Nucleus accumbens (tissue), 56 donors: ENCODE data around the gene PAK2.
"Not testable (repeated sequence)": the region's sequence is repeated elsewhere in the genome, so short reads cannot be mapped to it uniquely, and the experiment has no call there.

ENCODE experiments used
- DNase-seq, 56 donors: peaks; one replicate each; lab custom pipeline; 2025; lab: John Stamatoyannopoulos, UW

PAK2 gene

GRCh38 chr3:196735751-196736150 is 3.9 kb upstream of the PAK2 start:
- DNase-seq, result no peak

DNA sequence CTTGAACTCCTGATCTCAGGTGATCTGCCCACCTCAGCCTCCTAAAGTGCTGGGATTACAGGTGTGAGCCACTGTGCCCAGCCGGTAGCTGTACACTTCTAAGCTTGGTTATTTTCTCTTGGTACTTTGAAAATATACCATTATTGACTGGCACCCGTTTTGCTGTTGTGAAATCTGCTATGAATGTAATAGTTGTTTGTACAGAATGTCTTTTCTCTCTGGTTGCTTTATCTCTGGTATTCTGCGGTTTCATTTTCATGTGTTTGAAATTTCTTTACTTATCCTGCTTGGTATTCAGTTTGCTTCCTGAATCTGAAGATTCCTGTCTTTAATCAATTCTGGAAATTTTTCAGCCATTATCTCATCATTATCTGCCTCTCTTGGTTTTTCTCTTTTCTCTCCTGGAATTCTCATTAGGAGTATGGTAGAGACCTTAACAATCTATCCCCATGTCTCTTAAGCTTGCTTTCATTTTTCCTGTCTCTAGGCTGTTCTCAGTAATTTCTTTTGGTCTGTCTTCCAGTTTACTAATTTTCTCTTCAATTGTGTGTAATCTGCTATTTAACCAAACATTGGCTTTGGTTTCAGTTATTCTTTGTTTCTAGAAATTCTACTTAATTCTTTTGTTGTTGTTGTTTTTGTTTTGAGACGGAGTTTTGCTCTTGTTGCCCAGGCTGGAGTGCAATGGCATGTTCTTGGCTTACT is 2.8 kb upstream of the PAK2 start:
- DNase-seq, result no peak

- no peak for DNase-seq
These were observed 2.0 kb upstream of the PAK2 start for GRCh38 chr3:196737655-196738054.

DNA sequence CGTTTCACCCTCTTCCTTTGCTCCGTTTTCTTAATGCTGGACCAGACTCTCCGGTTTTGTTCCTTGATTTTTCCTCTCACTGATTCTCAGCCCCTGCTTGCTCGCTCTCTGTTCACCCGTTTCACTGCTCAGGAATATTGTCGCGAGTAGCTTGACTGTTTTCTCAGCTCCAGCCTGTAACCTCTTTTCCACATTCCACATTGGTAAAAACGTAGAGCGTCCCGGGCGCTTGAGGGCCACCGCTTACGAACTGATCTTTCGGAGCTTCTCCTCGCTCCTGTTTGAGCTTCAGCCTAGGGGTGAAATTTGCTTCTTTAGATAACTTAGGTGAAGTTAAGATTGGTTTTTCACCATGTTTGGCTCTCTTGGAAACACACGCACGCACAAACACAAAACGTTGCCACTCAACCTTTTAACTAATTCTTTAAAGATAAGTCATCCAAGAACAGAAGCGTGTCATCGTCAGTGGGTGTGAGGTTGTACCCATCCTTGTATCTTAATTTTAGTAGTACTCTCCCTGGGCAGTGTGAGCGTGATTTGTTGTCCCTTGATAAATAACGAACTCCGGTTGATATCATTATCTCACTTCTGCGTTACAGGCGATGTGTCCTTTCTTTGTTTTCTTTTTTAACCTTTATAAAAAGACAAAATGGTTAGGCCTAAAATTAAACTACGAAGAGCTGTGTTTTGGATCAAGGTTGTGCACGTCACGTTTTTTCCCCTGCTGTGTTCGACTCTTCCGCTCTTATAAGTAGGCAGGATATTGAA is 1.0 kb downstream of the PAK2 start:
- DNase-seq, result peak in 22 of 56 donors; percentile 20 to 67 (median 48)

DNA sequence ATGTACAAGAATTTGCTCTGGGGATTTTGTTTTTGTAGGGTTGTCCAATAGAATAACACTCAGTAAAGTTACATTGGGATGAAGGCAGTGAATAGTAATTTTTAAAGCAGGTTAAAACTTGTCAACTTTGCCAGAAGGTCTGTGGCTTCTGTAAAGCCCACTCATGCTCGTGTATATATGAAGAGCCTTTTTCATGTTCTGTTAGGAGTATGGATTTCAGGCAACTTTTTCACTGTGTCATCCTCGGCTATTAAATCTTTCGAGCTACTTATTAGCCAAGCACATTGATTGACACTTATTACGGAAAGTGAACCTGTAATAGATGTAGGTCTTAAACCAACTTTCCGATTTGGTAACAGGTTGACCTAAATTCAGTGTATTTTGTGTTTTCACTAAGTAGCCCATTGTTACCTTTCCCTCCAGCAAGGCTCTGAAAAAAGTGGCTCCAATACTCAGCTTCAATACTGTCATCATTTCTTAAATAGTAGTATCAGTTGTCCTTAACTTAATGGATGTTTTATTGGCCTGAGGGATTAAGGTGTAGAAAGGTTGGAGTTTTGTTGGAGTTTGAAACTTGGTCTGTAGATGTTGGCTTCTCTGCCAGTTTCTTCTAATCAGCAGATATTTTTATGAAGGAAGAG is 1.7 kb downstream of the PAK2 start:
- DNase-seq, result no peak

DNA sequence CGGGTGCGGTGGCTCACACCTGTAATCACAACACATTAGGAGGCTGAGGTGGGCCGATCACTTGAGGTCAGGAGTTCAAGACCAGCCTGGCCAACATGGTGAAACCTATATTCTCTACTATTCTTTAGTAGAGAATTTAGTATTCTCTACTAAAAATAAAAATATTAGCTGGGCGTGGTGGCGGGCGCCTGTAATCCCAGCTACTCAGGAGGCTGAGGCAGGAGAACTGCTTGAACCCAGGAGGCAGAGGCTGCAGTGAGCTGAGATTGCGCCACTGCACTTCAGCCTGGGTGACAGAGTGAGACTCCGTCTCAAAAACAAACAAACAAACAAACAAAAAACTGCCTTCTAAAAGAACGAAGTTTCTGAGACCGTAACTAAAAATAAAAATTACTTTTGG is 3.9 kb downstream of the PAK2 start:
- not testable (repeated sequence) for DNase-seq

DNA sequence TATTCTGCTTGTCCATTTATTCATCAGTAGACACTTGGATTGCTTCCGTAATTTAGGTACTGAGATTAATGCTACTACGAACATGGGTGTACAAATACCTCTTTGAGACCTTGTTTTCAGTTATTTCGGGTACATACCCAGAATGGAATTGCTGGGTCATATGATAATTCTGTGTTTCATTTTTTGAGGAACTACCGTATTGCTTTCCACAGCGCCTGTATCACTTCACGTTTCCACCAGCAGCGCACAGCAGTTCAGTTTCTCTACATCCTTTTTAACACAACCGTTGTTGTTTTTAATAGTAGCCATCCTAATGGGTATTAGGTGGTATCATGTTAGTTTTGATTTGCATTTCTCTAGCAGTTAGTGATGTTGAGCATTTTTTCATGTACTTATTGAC is 9.5 kb downstream of the PAK2 start:
- no peak for DNase-seq

DNA sequence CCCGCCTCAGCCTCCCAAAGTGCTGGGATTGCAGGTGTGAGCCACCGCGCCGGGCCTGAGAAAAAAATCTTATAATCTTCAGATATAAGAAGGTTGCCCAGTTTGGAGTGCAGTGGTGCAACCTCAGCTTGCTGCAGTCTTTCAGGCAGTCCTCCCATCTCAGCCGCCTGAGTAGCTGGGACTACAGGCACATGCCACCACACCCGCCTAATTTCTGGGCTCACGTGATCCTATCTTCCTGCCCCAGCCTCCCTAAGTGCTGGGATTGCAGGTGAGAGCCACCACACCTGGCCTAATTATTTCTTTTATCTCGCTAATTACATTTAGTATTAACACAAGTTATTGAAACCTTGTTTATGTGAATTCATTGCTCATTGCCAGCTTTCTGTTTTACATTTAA is 13.5 kb downstream of the PAK2 start:
- DNase-seq, result no peak

DNA sequence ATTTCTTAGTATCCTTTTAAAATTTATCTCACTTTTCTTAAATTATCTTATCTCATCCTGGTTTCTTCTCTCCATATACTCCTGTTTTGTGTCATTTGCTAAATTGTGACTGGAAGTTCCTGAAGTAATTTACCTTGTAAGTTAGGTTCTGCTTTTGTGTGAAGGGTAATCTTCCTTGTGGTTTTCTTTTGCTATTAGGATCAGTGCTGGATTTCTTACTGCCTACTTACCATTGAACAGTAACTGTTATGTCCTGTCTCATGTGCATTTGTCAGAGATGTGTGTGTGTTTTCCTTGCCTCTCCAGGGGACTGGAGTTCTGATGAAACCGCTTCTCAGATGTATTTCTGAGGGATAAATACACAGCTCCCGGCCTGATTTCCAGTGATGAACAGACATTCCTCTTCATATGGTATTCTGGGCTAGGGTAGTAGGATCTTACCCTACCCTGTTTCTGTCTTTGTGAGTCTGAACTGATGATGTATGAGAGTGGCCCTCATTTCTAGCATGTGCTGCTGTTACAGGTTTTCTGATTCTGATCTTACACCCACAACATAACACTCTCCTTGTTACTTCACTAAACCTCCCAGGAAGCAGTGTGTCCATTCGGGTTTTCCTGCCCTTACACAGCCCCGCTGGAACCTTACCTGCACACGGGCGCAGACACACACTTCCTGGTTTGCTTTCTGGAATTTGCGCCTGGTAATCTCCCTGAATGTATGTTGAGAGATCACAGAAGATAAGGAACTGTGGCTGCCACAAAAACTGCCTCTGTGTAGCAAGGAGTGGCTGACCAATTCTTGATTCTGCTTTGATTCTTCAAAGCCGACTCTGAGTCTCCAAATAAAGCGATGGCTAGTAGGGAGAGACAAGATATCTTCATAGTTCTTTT is 14.7 kb downstream of the PAK2 start:
- DNase-seq, result no peak

DNA sequence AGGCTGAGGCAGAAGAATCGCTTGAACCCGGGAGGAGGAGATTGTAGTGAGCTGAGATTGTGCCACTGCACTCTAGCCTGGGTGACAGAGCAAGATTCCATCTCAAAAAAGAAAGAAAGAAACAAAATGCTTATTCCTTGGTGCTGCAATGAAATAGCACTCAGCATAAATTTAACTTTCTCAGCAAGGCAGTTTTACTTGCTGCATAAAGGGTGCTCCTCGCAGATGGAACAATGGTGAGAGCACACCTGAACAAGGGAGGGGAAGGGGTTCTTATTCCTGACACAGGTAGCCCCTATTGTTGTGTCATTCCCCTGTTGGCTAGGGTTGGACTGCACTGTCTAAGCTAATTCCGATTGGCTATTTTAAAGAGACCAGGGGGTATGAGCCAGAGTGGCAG is 17.1 kb downstream of the PAK2 start:
- DNase-seq, result no peak

GRCh38 chr3:196757876-196758739 is 18.5 kb downstream of the PAK2 start:
- DNase-seq, result peak in 1 of 56 donors; percentile 20

DNA sequence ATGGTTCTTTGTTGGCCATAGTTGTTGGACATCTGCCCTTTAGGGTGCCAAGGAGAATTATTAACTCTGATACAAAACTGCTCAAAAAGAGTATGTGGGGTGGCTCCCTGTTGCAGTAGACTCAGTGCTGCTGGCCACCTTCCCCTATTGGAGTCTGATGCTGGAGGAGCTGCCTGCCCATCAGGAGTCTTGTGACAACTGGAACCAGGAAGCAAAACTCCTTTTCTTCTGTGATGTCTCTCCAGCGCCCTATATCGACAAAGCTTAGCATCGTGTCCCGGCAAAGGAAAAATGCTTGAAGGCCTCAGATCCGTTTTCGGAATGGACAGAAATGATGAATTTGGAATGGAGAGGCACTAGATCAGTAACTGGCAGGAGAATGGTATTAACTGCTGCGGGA is 23.5 kb downstream of the PAK2 start:
- peak in 12 of 56 donors; percentile 9 to 42 (median 20) for DNase-seq

- no peak for DNase-seq
These were observed 25.8 kb downstream of the PAK2 start for GRCh38 chr3:196765454-196765853.

GRCh38 chr3:196771067-196771466 is 31.4 kb downstream of the PAK2 start:
- DNase-seq, result no peak

GRCh38 chr3:196772102-196772501 is 32.4 kb downstream of the PAK2 start:
- DNase-seq, result no peak

GRCh38 chr3:196772897-196773296 is 33.2 kb downstream of the PAK2 start:
- peak in 10 of 56 donors; percentile 8 to 44 (median 13) for DNase-seq

DNA sequence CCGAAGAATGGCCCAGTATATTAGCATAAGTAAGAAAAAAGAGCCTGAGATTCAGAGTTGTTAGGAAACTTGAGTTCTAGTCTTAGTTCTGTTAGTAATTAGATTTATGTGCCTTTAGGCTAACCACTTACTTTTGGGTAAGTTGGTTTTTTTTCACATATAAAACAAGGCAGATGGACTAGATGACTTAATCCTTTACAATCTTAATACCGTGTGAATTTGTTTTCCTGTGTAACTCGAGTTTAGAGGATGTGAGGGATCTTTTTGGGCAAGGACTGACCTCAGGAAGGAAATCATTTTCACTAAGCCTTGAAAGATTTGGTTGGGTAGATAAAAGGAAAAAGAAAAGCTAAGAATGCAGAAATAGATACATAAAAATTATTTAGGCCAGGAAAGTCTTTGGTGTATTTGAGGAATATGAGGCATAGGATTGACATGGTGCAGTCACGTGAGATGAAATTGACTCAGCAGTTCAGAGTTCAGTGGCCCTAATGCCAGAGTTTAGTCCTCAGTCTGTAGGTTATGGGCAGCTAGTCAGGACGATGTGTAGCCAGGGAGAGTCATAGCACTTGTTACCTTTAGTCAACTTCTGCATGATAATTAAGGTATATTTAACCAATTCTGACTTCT is 34.6 kb downstream of the PAK2 start:
- DNase-seq, result no peak

DNA sequence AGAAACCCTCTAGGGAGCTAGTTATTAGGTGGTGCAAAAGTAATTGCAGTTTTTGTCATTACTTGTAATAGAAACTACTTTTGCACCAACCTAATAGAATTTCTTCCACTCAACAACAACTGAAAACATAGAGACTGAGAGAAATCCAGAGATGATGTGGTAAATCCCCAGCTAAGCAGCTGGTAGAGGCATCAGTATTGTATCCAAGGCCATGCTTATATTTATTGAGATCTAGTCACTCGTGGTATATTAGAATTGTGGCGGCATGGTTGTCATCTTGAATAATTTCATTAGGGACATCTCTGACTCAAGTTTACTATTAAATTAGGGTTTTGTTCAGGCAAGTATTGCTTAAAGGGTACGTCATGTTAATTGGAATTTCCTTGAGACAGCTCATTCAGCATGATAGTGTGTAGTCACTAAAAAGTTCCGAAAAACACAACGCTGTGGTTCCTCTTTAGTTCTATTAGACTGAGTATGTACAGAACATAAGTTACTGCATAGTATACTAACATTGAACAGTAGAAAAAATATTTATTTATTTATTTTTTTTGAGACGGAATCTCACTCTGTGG is 35.3 kb downstream of the PAK2 start:
- DNase-seq, result no peak

DNA sequence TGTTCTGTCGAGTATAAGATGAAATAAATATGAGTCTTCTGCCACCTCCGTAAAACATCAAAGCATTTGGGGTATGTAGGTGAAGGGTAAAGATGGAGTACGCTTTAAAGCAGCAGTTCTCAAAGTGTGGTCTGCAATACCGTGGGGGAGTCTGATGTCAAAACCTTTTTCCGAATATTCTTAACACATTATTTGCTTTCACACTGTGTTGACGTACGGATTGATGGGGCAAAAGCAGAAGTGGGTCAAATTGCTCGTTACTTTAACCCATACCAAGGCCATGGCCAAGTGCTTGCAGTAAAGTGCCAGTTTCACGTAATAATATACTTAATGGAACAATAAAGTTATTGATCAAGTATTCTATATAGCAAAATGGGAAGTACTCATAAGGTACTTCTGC is 36.3 kb downstream of the PAK2 start:
- DNase-seq, result no peak
